Endothelial cell of umbilical vein (primary cell): Measurements from ENCODE around the gene FRMD4A. TPM values are rescaled to one million over a fixed set of nuclear protein-coding genes. Genes with fewer than 3 reads are reported as not detected.

ENCODE experiments used
- BruUV-seq: library from RNA; stranded (reverse); fragments of 400-500 nt; replicated peaks from 2 replicates; lab custom pipeline; 2021; lab: Mats Ljungman, UMichigan
- CTCF ChIA-PET: fragments of 300-600, 350-600 bp; sonication (Branson Sonifier 250); formaldehyde crosslinking; loops from one replicate; lab custom pipeline; 2021; ENCODE audit warnings: antibody characterized with exemption, inconsistent platforms; lab: Charles Lee
- POLR2A ChIA-PET: fragments of 300-600, 350-600 bp; sonication (Branson Sonifier 250); formaldehyde crosslinking; loops from one replicate; lab custom pipeline; 2021; ENCODE audit warnings: antibody characterized with exemption, inconsistent platforms; lab: Charles Lee
- DNase-seq: peaks from one replicate; pipeline ENCODE4 v3.0.0-alpha.2; 2011; ENCODE audit warnings: low read depth, low spot score
- FAIRE-seq: peaks from 2 replicates; lab custom pipeline; 2011; peaks lifted over from hg19 to GRCh38; lab: Jason Lieb, UNC
- H2AFZ ChIP-seq: 2 replicates; pipeline ENCODE4 v1.6.0; 2012; ENCODE audit warnings: low read depth, low read length, control low read depth, inconsistent platforms
- H3K27ac ChIP-seq: 2 replicates; pipeline ENCODE4 v1.5.1; 2011; ENCODE audit warnings: low read depth, mild to moderate bottlenecking, control low read depth, low read length, moderate library complexity; ENCODE audit not compliant: insufficient read depth
- H3K27me3 ChIP-seq, 2 experiments: 2 replicates each; pipeline versions ENCODE4 v1.6.0 to v1.6.1; 2011; ENCODE audit warnings: low read length in 2 of 2, mixed read lengths in 1 of 2; ENCODE audit not compliant: control insufficient read depth in 2 of 2, insufficient read depth in 2 of 2
- H3K36me3 ChIP-seq, 2 experiments: 2 replicates in 1 of 2; 3 replicates in 1 of 2; pipeline ENCODE4 v1.5.1; 2011; ENCODE audit warnings: low read length in 2 of 2, mild to moderate bottlenecking in 1 of 2, moderate library complexity in 1 of 2; ENCODE audit not compliant: control insufficient read depth in 2 of 2, insufficient read depth in 2 of 2; ENCODE audit errors: extremely low read depth in 1 of 2
- H3K4me1 ChIP-seq: 3 replicates; pipeline ENCODE4 v1.5.1; 2011; ENCODE audit warnings: mild to moderate bottlenecking, low read length; ENCODE audit not compliant: control insufficient read depth, insufficient read depth; ENCODE audit errors: extremely low read depth
- H3K4me2 ChIP-seq: 2 replicates; pipeline ENCODE4 v1.6.1; 2011; ENCODE audit warnings: low read length, control low read depth, mixed read lengths; ENCODE audit not compliant: insufficient read depth
- H3K4me3 ChIP-seq, 3 experiments: fragments of 200-600 bp in 1 of 3; sonication (generic), shearing (Covaris generic) in 1 of 3; replicated peaks in 1 of 3; 2 replicates each; pipeline ENCODE4 v1.5.1; 2011 to 2016; ENCODE audit warnings: control low read depth in 3 of 3, low read length in 3 of 3, mild to moderate bottlenecking in 2 of 3, inconsistent platforms in 1 of 3, low read depth in 1 of 3, moderate library complexity in 1 of 3; ENCODE audit not compliant: insufficient read depth in 1 of 3
- H3K79me2 ChIP-seq: 2 replicates; pipeline ENCODE4 v1.6.0; 2012; ENCODE audit warnings: low read length, inconsistent platforms; ENCODE audit not compliant: control insufficient read depth, insufficient read depth
- H3K9ac ChIP-seq: replicated peaks from 2 replicates; pipeline ENCODE3; 2011; ENCODE audit warnings: low read length, control low read depth; ENCODE audit not compliant: insufficient read depth; ENCODE audit errors: extremely low read depth
- H3K9me1 ChIP-seq: replicated peaks from 3 replicates; pipeline ENCODE4 v1.6.0; 2011; ENCODE audit warnings: mild to moderate bottlenecking, low read length; ENCODE audit not compliant: control insufficient read depth, insufficient read depth; ENCODE audit errors: extremely low read depth
- H3K9me3 ChIP-seq: replicated peaks from 2 replicates; pipeline ENCODE4 v1.5.1; 2012; ENCODE audit warnings: low read length, inconsistent platforms; ENCODE audit not compliant: control insufficient read depth, insufficient read depth
- H4K20me1 ChIP-seq: replicated peaks from 2 replicates; pipeline ENCODE3; 2011; ENCODE audit warnings: mild to moderate bottlenecking, low read length; ENCODE audit not compliant: control insufficient read depth, insufficient read depth; ENCODE audit errors: extremely low read depth
- FOS ChIP-seq: IDR thresholded peaks from 2 replicates; pipeline ENCODE4 v1.6.1; 2011; ENCODE audit warnings: mild to moderate bottlenecking, low read length, moderate library complexity, borderline replicate concordance; ENCODE audit not compliant: insufficient read depth
- GATA2 ChIP-seq: IDR thresholded peaks from 2 replicates; pipeline ENCODE4 v1.7.0; 2011; ENCODE audit warnings: low read depth, mild to moderate bottlenecking, moderate library complexity, mixed read lengths, low read length; ENCODE audit not compliant: insufficient read length, insufficient read depth
- JUN ChIP-seq: IDR thresholded peaks from 2 replicates; pipeline ENCODE4 v1.6.1; 2011; ENCODE audit warnings: borderline replicate concordance, low read depth; ENCODE audit not compliant: insufficient read length, insufficient read depth
- MYC ChIP-seq: IDR thresholded peaks from one replicate; pipeline ENCODE4 v1.6.1; 2011; ENCODE audit warnings: mild to moderate bottlenecking, low read depth, low read length
- POLR2A ChIP-seq: IDR thresholded peaks from 2 replicates; pipeline ENCODE4 v1.6.1; 2012; ENCODE audit warnings: low read depth, mild to moderate bottlenecking, control low read depth, low read length
- POLR2AphosphoS5 ChIP-seq: IDR thresholded peaks from 2 replicates; pipeline ENCODE4 v1.6.1; 2012; ENCODE audit warnings: low read depth, mild to moderate bottlenecking, control low read depth, low read length, moderate library complexity; ENCODE audit not compliant: insufficient read depth
- dilution Hi-C: fragments of 300-500 bp; cut with MboI; formaldehyde crosslinking; loops from one replicate; pipeline ENCODE4 v1.15.0; 2019; ENCODE audit warnings: low sequenced_read_pairs; ENCODE audit not compliant: extremely low pct_ligation_motif_present
- intact Hi-C: fragments of 100-400 bp; cut with micrococcal nuclease; formaldehyde crosslinking; loops from one replicate; pipeline ENCODE4 v1.10.0; 2022
- polyA plus RNA-seq, 4 experiments: library from polyadenylated mRNA; depleted of rRNA in 3 of 4; stranded (reverse) in 3 of 4; unstranded in 1 of 4; fragments of >200 nt; gene quantifications; 2 replicates each; pipeline versions ENCODE4 v1.2.1 to v1.2.3, GENCODE V29; 2011 to 2012; ENCODE audit warnings: missing spikeins in 1 of 4
- total RNA-seq: library from RNA; stranded (reverse); gene quantifications from 2 replicates; pipeline ENCODE4 v1.2.3, GENCODE V29; 2021
- TF ChIP-seq, protein P1 (sequence below): IDR thresholded peaks from 2 replicates; pipeline ENCODE4 v1.6.1; 2011; ENCODE audit not compliant: insufficient read depth, insufficient read length
- TF ChIP-seq, protein P2 (sequence below), 2 donors: IDR thresholded peaks; 1 replicate in 1 of 2; 2 replicates in 1 of 2; pipeline ENCODE4 v1.5.1; 2011; ENCODE audit warnings: low read length in 2 of 2, mild to moderate bottlenecking in 2 of 2, moderate library complexity in 2 of 2, control low read depth in 1 of 2, inconsistent platforms in 1 of 2, low read depth in 1 of 2; ENCODE audit not compliant: insufficient read depth in 1 of 2; ENCODE audit errors: extremely low read depth in 1 of 2

Gene FRMD4A
- total and polyA plus RNA-seq, 2 donors (not counting 3 experiments of a cell fraction or from before 2014, with no cell fraction given) = 123 to 148 TPM

DNA sequence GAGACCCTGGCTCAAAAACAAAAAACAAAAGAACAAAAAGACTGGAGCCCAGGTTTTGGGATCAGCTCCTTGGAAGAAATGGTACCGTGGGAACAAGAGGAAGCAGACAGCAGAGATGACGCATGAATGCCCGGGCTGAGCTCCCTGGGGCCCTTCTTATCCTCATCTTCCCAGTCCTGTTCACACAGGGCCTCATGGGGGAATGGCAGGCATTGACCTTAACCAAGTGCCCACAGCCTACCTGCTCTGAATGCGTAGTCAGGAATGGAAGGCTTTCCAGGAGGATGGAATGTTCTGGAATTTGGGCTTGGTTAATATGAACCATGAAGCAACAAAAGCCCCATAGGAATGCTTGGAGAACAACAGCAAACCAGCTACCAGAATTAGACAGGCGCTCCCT lies 589.3 kb downstream of the FRMD4A start:
- Histone ChIP-seq H3K4me3 (no peak overlapping the region), H2AFZ (no peak overlapping the region), H3K9me3 (no peaks in the 10 kb centered on the region), H3K4me2 (no peak overlapping the region), H3K36me3 (peaks cover 18 to 31% of the 10 kb centered on the region in 2 experiments), H3K27ac (no peak overlapping the region), H3K4me1 (no peaks in the 10 kb centered on the region), H3K27me3 (no peaks in the 10 kb centered on the region), H4K20me1 (no peaks in the 10 kb centered on the region), H3K9ac (no peak overlapping the region), H3K9me1 (no peaks in the 10 kb centered on the region), H3K79me2 (no peaks in the 10 kb centered on the region)
- ChIA-PET POLR2A (no interaction called here), CTCF (no interaction called here)
- no TSS peak for BruUV-seq
- no peak for DNase-seq
- intact Hi-C loops (no loop called here), dilution Hi-C loops (no loop called here)
- FAIRE-seq = no peak
- TF ChIP-seq POLR2AphosphoS5 (no peak), FOS (no peak), JUN (no peak), GATA2 (no peak), POLR2A (no peak), MYC (no peak)
- TF ChIP-seq, protein P1, sequence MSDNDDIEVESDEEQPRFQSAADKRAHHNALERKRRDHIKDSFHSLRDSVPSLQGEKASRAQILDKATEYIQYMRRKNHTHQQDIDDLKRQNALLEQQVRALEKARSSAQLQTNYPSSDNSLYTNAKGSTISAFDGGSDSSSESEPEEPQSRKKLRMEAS = no peak
- TF ChIP-seq, protein P2, sequence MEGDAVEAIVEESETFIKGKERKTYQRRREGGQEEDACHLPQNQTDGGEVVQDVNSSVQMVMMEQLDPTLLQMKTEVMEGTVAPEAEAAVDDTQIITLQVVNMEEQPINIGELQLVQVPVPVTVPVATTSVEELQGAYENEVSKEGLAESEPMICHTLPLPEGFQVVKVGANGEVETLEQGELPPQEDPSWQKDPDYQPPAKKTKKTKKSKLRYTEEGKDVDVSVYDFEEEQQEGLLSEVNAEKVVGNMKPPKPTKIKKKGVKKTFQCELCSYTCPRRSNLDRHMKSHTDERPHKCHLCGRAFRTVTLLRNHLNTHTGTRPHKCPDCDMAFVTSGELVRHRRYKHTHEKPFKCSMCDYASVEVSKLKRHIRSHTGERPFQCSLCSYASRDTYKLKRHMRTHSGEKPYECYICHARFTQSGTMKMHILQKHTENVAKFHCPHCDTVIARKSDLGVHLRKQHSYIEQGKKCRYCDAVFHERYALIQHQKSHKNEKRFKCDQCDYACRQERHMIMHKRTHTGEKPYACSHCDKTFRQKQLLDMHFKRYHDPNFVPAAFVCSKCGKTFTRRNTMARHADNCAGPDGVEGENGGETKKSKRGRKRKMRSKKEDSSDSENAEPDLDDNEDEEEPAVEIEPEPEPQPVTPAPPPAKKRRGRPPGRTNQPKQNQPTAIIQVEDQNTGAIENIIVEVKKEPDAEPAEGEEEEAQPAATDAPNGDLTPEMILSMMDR (IDR thresholded peaks at IDR 0.05; ENCODE audit: extremely low read depth in 1 of 2, insufficient read depth in 1 of 2, low read depth in 1 of 2, low read length in 2 of 2) = no peak
